ENCODE results near the gene ALDH3B2. TPM values are rescaled to one million over a fixed set of nuclear protein-coding genes. Genes with fewer than 3 reads are reported as not detected.

ALDH3B2 gene
- polyA plus RNA-seq, 1 of the 3 experiments (the other 2 are of a cell fraction) = not detected

DNA sequence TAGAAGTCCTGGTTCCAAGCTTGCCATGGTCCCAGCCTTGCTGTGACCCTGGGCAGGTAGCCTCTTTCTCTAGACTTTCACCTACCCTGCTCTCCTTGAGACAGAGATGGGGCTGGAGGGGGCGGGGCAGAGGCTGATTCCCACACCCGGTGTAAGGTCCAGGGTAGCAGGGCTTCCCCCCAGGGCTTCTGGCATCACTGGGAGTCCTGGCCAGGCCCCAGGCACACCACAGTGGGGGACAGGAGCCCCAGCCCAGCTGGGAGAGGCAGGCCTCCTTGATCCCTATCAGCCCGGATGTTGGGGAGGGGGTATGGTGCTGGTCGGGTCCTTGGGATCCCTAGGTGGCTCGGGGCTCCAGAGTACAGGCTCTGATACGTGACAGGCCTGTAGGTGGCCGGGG, 43.0 kb downstream of the ALDH3B2 start:
- Histone ChIP-seq H3K9me3 (no peaks in the 10 kb centered on the region), H2AFZ (ENCODE audit: low read depth) (peak overlapping the region; percentile 91), H3K4me1 (ENCODE audit: control insufficient read depth in 1 of 2, insufficient read depth in 2 of 2, low read depth in 1 of 2, low read length in 1 of 2) (peaks cover 0 to 13% of the 10 kb centered on the region in 2 experiments; a peak in 1 of 4 replicates), H3K27ac (ENCODE audit: low read depth in 2 of 2, low read length in 1 of 2) (no peak overlapping the region), H3F3A (replicated peaks; ENCODE audit: insufficient read depth) (no peaks in the 10 kb centered on the region), H3K9ac (no peak overlapping the region), H3K9me2 (no peaks in the 10 kb centered on the region), H3K4me3 (ENCODE audit: low read depth in 2 of 2, low read length in 1 of 2) (peak overlapping the region in 1 of 2 experiments; percentile 69; a peak in 1 of 4 replicates), H3K27me3 (ENCODE audit: insufficient read depth) (no peaks in the 10 kb centered on the region), H4K20me1 (ENCODE audit: insufficient read depth) (no peaks in the 10 kb centered on the region), H3K79me2 (ENCODE audit: insufficient read depth) (no peaks in the 10 kb centered on the region), H3K4me2 (no peak overlapping the region; the same call in 1 of the 2 replicates), H3K36me3 (replicated peaks in 1 of 2; ENCODE audit: control insufficient read depth in 1 of 2, insufficient read depth in 2 of 2, low read length in 1 of 2) (no peaks in the 10 kb centered on the region)
- no peak for DNase-seq
- CTCF ChIA-PET = interaction anchor here (0.8 to 17.8 kb wide), 9 partner anchors 8 to 280 kb away, joined by 3 to 308 read pairs (median 4); partner anchors contain the start of genes ACY3 and TBX10
- WGBS (ENCODE audit: low lambda C conversion rate) = no CpG with 5 or more reads among the region's 7 CpGs
- POLR2A ChIA-PET = no interaction called here
- TF ChIP-seq GATA2 (CRISPR knock-in tag; IDR thresholded peaks at IDR 0.05) (no peak), RFX5 (IDR thresholded peaks at IDR 0.05; ENCODE audit: low read length) (no peak), YY1 (IDR thresholded peaks at IDR 0.05; ENCODE audit: low read depth) (no peak), TCF12 (IDR thresholded peaks at IDR 0.05) (no peak), TAF1 (IDR thresholded peaks at IDR 0.05; ENCODE audit: borderline replicate concordance, low read depth, low read length) (no peak)
- TF ChIP-seq, protein P1, sequence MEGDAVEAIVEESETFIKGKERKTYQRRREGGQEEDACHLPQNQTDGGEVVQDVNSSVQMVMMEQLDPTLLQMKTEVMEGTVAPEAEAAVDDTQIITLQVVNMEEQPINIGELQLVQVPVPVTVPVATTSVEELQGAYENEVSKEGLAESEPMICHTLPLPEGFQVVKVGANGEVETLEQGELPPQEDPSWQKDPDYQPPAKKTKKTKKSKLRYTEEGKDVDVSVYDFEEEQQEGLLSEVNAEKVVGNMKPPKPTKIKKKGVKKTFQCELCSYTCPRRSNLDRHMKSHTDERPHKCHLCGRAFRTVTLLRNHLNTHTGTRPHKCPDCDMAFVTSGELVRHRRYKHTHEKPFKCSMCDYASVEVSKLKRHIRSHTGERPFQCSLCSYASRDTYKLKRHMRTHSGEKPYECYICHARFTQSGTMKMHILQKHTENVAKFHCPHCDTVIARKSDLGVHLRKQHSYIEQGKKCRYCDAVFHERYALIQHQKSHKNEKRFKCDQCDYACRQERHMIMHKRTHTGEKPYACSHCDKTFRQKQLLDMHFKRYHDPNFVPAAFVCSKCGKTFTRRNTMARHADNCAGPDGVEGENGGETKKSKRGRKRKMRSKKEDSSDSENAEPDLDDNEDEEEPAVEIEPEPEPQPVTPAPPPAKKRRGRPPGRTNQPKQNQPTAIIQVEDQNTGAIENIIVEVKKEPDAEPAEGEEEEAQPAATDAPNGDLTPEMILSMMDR (IDR thresholded peaks at IDR 0.05) = no peak

DNA sequence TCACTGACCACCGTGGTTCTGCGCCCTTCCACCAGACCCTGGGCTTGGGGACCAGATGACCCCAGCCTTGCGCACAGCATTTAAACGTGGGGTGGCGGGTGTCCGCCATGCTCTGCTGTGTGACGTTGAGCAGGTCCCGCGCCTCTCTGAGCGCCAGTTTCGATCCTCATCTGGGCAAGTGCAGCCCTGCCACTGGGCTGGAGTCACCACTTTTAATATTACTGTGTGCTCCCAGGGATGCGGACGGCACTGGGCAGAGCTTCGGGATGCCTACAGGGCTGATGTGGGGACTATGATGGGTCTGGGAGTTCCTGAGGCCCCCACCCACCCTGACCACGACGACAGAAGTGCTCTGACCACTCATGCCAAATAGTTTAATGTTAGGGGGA, 43.5 kb downstream of the ALDH3B2 start:
- DNase-seq = no peak
- H3K27me3 ChIP-seq (ENCODE audit: insufficient read depth) = no peaks in the 10 kb centered on the region
- H3K9me3 ChIP-seq = no peaks in the 10 kb centered on the region
- H3K4me2 ChIP-seq = peak overlapping the region; percentile 92
- ChIA-PET POLR2A (interaction anchor here (0.6 to 2.4 kb wide), 3 partner anchors 23 to 175 kb away, joined by 3 to 9 read pairs (median 5); partner anchors contain the start of gene GSTP1), CTCF (interaction anchor here (0.6 to 17.8 kb wide), 12 partner anchors 8 to 285 kb away, joined by 3 to 308 read pairs (median 3); partner anchors contain the start of genes ACY3 and TBX10)
- no peaks in the 10 kb centered on the region for H4K20me1 ChIP-seq (ENCODE audit: insufficient read depth)
- H3K4me1 ChIP-seq (ENCODE audit: control insufficient read depth in 1 of 2, insufficient read depth in 2 of 2, low read depth in 1 of 2, low read length in 1 of 2) = peaks cover 0 to 13% of the 10 kb centered on the region in 2 experiments; a peak in 1 of 4 replicates
- peak overlapping the region; percentile 72 for H3K9ac ChIP-seq
- H2AFZ ChIP-seq (ENCODE audit: low read depth) = peak overlapping the region; percentile 91
- H3K9me2 ChIP-seq = no peaks in the 10 kb centered on the region
- no peaks in the 10 kb centered on the region for H3K79me2 ChIP-seq (ENCODE audit: insufficient read depth)
- 27% methylated on average over 7 of the region's 16 CpGs for WGBS (ENCODE audit: low lambda C conversion rate)
- no peaks in the 10 kb centered on the region for H3F3A ChIP-seq (replicated peaks; ENCODE audit: insufficient read depth)
- TF ChIP-seq, protein P2, sequence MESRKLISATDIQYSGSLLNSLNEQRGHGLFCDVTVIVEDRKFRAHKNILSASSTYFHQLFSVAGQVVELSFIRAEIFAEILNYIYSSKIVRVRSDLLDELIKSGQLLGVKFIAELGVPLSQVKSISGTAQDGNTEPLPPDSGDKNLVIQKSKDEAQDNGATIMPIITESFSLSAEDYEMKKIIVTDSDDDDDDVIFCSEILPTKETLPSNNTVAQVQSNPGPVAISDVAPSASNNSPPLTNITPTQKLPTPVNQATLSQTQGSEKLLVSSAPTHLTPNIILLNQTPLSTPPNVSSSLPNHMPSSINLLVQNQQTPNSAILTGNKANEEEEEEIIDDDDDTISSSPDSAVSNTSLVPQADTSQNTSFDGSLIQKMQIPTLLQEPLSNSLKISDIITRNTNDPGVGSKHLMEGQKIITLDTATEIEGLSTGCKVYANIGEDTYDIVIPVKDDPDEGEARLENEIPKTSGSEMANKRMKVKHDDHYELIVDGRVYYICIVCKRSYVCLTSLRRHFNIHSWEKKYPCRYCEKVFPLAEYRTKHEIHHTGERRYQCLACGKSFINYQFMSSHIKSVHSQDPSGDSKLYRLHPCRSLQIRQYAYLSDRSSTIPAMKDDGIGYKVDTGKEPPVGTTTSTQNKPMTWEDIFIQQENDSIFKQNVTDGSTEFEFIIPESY (IDR thresholded peaks at IDR 0.05; ENCODE audit: borderline replicate concordance, low read depth) = no peak
- TF ChIP-seq FOSL2 (IDR thresholded peaks at IDR 0.05; ENCODE audit: borderline replicate concordance, low read depth) = no peak
- no peak for TF ChIP-seq CHD2 (IDR thresholded peaks at IDR 0.05; ENCODE audit: low read length, partially characterized antibody)
- TF ChIP-seq RCOR1 (IDR thresholded peaks at IDR 0.05; ENCODE audit: low read length) = no peak
- no peak for TF ChIP-seq TAF1 (IDR thresholded peaks at IDR 0.05; ENCODE audit: borderline replicate concordance, low read depth, low read length)
- TF ChIP-seq FOXJ3 (CRISPR knock-in tag; IDR thresholded peaks at IDR 0.05) = no peak
- no peak for TF ChIP-seq EP300 (IDR thresholded peaks at IDR 0.05; ENCODE audit: borderline replicate concordance in 1 of 2, low read depth in 1 of 2, low read length in 1 of 2)
- TF ChIP-seq, protein P3, sequence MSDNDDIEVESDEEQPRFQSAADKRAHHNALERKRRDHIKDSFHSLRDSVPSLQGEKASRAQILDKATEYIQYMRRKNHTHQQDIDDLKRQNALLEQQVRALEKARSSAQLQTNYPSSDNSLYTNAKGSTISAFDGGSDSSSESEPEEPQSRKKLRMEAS (IDR thresholded peaks at IDR 0.05; ENCODE audit: low read depth) = no peak
- H3K4me3 ChIP-seq (ENCODE audit: low read depth in 2 of 2, low read length in 1 of 2) = peak overlapping the region; percentile 69 to 81
- H3K36me3 ChIP-seq (replicated peaks in 1 of 2; ENCODE audit: control insufficient read depth in 1 of 2, insufficient read depth in 2 of 2, low read length in 1 of 2) = no peaks in the 10 kb centered on the region
- peak overlapping the region; percentile 66 to 81; a peak in 2 of 4 replicates for H3K27ac ChIP-seq (ENCODE audit: low read depth in 2 of 2, low read length in 1 of 2)

All from SK-N-SH (cell line).